Measurements from ENCODE around the gene SCML1.

DNA sequence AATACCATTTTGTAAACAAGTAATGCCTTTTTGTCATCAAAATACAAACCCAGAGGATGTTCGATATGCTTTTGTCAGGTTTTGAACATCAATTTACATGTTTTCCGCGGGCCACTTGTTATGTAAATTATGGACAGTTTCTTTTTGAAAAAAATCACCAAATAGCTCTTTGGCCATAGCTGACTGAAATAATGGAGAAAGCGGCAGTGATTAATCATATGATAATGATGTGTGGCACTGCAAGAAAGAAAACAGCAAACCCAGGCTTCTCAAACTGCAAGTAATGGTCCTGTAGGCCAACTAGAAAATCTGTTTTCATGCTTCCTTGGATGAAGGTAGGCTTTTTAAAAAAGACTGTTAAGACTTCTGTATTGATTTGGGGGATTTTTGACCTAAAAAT is 15.6 kb upstream of the SCML1 start:
- TF ChIP-seq REST (IDR thresholded peaks at IDR 0.05; ENCODE audit: insufficient read depth in 1 of 2, low read depth in 2 of 2, low read length in 1 of 2) = no peak
- TF ChIP-seq, protein P1, sequence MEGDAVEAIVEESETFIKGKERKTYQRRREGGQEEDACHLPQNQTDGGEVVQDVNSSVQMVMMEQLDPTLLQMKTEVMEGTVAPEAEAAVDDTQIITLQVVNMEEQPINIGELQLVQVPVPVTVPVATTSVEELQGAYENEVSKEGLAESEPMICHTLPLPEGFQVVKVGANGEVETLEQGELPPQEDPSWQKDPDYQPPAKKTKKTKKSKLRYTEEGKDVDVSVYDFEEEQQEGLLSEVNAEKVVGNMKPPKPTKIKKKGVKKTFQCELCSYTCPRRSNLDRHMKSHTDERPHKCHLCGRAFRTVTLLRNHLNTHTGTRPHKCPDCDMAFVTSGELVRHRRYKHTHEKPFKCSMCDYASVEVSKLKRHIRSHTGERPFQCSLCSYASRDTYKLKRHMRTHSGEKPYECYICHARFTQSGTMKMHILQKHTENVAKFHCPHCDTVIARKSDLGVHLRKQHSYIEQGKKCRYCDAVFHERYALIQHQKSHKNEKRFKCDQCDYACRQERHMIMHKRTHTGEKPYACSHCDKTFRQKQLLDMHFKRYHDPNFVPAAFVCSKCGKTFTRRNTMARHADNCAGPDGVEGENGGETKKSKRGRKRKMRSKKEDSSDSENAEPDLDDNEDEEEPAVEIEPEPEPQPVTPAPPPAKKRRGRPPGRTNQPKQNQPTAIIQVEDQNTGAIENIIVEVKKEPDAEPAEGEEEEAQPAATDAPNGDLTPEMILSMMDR (IDR thresholded peaks at IDR 0.05) = no peak

Data from Panc1 (cell line).